SW480 (cell line): ENCODE measurements around the gene MOB2.

ENCODE experiments used
- DNase-seq: peaks from one replicate; pipeline ENCODE4 v3.0.0-alpha.2; 2016; ENCODE audit warnings: low spot score

The MOB2 gene

GRCh38 chr11:1470681-1471611, 15.6 kb downstream of the MOB2 start:
- no peak for DNase-seq

DNA sequence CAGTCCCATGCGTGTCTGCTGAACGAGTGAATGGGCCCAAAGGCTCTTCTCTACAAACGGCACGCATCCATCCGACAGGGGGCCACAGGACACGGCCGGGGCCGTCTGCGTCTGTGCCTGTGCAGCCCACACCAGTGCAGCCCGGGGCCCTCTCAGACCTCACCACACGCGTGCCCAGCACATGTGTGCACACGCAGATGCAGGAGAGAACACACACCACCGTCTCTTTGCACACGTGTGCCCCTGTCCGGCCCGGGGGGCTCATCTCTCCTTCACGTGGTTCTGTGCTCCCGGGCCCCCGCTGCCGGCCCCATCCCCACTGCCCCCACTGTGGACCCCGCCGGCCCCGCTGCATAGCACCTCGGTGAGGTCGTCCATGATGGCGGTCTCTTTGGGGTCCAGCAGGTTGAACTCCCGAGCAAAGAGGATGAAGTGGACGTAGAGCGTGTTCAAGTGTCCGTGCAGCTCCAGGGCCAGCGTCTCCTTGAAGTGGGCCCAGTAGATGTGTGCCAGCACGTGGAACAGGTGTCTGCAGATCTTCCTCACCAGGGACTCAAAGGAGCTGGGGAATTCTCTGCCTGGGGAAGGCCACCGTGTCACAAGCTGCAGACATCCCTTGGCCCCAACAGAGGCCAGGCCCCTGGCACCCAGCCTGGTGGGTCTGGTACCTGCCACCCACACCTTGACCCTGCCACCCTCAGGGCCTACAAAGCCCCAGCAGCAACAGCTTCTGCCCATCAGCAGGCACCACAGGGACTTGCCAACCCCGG, 16.5 kb downstream of the MOB2 start:
- DNase-seq, result no peak

GRCh38 chr11:1469287-1469910, 17.2 kb downstream of the MOB2 start:
- DNase-seq, result no peak

GRCh38 chr11:1468473-1469066, 18.0 kb downstream of the MOB2 start:
- no peak for DNase-seq

DNA sequence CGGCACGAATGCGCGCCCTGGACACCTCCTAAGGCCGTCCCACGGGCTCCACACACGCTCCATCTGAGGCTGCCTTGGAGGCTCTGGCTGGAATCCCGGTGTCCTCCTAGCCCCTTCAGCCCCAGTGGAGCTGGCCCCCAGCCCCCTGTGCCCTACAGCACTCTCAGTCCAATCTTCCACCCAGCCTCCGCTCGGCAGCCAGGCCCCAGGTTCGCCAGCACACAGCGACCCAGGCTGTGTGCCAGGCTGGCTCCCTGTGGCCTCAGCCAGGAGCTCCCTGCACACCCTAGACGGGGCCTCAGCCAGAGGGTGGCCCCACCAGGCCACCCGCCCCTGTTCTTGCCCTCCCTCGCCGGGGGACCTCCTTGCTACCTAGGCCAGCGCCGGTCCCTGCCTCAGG, 18.6 kb downstream of the MOB2 start:
- no peak for DNase-seq

- DNase-seq, result no peak
Measured at GRCh38 chr11:1467270-1467669, 19.3 kb downstream of the MOB2 start.

GRCh38 chr11:1466784-1467183, 19.8 kb downstream of the MOB2 start:
- DNase-seq, result no peak

DNA sequence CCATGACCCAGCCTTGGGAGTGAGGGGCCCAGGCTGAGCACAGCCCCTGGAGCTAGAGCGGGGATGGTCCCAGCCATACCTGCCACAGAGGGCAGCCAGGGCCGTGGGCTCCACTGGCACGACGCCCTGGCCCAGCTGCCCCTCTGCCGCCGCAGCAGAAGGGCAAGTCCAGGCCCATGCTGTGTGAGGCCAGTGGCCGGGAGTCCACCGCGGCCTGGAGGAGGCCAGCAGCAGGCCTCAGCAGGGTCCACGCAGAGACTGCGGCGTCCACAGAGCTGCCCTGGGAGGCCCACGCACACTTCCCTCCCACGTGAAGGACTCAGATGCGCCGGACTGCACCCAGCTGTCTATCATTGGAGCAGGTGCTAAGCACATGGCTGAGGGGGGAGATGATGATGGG, 23.5 kb downstream of the MOB2 start:
- no peak for DNase-seq

GRCh38 chr11:1462698-1462975, 23.9 kb downstream of the MOB2 start:
- DNase-seq, result no peak

DNA sequence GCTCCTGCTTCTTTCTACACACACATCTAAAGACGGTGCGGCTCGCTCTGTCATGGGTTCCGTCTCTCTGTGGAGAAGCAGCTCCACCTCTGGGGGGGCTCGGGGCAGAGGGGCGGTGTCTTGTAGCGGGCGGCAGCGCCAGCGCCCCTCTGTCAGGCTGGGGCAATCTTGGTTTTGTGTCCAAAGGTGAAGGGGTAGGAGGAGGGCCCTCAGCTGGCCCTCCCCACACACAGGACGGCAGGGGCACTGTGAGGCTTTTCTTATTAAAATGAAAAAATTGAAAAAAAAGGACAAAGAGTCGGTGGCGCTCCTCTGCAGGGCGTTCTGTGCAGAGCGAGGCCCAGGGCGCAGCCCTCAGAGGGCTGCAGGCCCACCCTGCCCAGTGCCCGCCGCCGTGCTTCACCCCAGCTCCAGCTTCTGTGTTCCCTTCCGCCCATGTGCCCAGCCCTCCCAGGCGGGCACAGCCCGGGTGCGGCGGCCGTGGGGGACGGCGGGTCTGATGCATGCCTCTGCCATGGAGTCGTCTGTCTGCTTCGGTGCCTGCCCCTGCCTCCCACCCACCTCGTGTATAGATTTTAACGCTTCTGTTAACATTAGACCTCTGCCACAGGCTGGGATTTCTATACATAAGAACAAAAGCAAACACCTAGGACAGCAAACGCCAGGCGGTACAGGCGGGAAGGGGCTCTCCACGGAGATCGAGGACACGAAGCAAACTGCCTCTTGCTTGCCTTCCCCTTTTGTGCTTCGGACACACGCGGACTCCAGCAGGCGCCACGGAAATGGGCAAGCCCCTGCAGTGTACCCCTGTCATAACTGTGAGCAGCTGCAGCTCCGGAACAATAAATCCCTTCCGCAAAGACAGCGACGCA, 24.5 kb downstream of the MOB2 start:
- DNase-seq, result no peak

DNA sequence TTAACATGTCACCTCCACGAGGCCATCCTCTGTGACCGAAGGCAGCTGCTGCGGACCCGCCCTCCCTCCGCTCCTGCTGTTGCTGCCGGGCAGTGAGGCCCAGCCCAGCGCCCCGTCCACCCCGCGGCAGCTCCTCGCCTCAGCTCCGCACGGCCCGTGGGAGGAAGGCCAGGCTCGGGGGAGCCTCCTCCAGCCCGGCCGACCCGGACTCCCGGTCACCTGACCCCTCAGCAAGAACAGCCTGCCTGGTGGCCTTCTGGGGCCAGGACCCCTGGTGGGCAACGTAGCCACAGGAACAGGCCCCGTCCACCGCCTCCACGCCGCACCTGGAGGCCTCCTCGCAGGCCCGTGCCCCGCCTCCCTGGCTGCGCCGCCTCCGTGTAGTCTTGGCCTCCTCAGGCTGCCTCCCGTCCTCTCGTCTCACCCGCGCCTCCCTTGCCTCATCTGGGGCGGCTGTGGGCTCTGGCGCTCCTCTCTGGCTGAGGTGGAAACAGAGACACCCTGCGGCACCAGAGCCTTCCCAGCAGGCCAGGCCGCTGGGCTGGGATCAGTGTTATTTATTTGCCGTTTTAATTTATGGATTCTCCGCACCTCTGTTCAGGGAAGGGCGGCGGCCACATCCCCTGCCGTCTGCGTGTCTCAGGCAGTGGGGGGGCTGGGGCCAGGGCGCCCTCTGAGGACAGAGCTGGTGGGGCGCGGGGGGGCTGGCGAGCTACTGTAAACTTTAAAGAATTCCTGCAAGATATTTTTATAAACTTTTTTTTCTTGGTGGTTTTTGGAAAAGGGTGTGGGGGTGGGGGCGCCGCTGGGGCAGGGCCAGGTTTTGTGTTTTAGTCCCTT, 25.4 kb downstream of the MOB2 start:
- DNase-seq, result no peak

GRCh38 chr11:1460396-1460985, 26.1 kb downstream of the MOB2 start:
- no peak for DNase-seq

- no peak for DNase-seq
Measured at GRCh38 chr11:1459764-1460395, 26.7 kb downstream of the MOB2 start.

DNA sequence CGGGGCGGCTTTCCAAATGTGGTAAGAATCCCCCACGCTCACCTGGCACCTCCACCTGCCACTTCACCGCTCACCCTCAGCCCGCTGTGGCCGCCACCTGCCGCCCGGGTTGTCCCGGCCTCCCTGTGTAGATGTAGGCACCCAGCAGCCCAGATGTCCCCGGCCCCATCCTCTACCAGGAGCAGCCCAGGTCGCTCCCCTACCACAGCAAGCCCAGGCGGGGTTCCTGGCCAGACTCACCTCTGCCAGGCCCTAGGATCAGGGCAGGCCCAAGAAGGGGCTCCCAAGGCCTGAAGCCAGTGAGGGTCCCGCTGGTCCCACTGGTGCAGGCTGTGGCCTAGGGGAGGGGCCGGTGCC, 27.4 kb downstream of the MOB2 start:
- no peak for DNase-seq

DNA sequence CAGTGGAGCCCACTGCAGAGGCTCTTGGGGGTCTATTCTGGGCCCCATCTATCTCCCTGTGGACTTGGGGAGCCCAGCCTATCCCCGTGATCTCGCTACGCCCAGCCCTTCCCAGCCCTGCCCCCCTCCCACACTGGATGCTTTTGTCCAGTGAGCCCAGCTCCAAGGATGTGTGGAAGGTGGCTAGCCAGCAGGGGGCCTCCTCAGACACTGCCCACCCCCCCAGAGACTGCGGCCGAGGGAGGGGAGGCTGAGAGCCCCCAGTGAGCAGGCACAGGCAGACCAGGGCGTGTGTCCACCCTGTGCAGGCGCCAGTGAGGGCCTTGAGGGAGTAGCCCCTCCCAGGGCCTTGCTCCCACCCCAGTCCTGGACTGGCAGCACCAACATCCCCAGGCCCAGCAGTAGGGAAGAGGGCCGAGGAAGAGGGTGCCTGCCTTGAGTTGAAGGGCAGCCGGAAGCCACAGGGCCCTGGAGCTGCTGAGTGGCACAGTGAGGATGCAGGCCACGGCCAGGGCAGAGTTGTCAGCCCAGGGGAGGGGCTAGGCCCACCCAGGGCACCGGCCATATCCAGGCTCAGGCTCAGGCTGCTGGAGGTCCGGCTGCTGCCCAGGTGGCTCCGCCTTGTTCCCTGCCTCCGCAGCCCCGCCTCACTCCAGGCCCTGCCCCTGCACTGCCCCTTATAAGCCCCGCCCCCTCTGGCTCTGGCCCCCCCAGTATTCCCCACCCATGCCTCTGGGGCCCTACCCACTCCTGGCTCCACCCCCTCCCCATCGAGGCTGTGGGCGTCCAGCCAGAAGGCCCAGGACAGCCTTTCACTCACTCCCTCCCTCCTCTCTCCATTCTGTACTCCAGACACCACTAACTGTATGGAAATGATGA, 28.0 kb downstream of the MOB2 start:
- DNase-seq, result peak; percentile 58

DNA sequence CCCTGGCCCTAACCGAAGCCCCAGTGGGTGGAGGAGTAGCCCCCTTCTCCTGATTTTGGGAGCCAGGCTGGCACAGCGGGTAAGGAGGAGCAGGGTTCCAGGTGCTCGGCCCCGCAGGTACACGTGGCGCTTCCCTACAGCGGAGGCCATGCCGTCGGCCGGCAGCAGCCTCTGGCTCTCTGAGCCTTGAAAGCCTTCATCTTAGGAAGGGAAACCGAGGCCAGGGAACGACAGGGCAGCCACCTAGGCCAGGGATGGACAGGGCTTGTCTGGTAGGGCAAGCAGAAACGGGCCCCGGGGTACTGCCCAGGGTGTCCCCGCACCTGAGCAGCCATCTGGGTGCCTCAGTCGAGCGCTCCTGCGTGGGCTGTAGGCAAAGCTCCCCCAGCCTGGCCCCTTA, 28.7 kb downstream of the MOB2 start:
- DNase-seq, result no peak

GRCh38 chr11:1457326-1457680, 29.3 kb downstream of the MOB2 start:
- DNase-seq, result no peak

DNA sequence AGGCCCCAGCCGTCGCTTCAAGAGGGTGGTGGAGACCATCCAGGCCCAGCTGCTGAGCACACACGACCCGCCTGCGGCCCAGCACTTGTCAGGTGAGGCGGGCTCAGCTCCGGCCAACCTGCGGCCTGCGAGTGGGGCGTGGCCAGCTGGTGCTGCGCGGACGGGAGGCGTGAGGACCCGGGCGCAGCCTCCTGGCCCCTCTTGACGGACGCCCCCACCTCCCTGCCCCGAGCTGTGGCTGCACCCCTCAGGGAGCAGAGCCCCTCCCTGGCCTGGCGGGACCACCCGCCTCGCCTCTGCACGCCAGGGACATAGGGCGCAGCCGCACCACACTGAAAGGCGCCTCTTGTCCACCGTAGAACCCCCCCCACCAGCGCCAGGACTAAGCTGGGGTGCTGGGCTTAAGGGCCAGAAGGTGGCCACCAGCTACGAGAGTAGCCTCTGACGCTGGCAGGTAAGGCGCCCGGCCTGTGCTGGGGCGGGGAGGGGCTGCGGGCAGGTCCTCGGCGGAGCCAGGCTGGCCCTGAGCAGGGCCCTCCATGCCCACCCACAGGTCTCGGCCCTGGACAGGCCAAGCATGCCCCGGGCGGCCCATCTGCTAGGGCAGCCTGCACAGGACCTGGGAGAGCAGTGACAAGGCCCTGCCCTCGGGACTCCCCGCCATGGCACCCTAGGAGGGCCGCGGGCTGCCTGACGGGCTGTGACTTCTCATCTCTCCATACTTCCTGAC, 29.8 kb downstream of the MOB2 start:
- no peak for DNase-seq
